CD4-positive, alpha-beta T cell treated with Interleukin-12 subunit alpha and Interleukin-12 subunit beta, for 1 hour (primary cell): ENCODE data around the gene MCU.
"Not testable (repeated sequence)": the region's sequence is repeated elsewhere in the genome, so short reads cannot be mapped to it uniquely, and the experiment has no call there.

Experiments used
- DNase-seq: peaks from one replicate; pipeline ENCODE4 v3.0.0-alpha.2; 2020

The MCU gene

DNA sequence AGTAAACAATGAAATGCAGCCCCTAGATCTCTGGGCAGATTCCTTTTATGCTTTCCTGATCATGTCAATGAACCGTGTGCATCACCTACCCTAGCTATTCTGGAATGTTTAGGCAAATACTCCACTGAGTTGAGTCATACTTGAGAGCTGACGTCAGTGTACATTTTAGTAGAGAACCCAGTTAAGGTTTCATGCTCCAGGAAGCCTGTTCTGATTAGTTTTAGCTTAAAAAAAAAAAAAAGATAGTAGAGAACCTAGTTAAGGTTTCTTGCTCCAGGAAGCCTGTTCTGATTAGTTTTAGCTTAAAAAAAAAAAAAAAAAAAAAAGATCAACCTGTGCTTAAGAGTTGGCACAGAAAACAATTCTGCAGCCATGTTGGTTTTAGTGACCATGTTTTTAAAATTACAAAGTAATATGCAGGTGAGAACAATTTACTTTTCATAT lies 3.7 kb upstream of the MCU start:
- no peak for DNase-seq

DNA sequence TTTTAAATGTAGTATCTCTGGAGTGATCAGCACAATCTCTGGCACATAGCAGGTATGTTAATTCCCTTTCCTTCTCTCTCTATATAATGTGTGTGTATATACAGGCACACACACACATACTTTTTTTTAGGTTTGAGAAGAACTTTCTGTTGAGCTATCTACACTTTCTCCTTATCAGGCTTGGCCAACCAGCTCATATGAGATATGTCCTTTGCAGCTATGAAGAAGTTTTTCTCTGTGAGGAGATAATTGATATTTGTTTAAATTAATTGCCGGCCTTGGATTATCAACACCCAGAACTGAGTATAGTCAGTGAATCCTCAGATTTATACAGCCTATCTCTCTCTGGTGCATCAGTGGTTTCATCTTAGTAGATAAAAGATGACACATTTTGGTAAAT lies 2.3 kb upstream of the MCU start:
- no peak for DNase-seq

DNA sequence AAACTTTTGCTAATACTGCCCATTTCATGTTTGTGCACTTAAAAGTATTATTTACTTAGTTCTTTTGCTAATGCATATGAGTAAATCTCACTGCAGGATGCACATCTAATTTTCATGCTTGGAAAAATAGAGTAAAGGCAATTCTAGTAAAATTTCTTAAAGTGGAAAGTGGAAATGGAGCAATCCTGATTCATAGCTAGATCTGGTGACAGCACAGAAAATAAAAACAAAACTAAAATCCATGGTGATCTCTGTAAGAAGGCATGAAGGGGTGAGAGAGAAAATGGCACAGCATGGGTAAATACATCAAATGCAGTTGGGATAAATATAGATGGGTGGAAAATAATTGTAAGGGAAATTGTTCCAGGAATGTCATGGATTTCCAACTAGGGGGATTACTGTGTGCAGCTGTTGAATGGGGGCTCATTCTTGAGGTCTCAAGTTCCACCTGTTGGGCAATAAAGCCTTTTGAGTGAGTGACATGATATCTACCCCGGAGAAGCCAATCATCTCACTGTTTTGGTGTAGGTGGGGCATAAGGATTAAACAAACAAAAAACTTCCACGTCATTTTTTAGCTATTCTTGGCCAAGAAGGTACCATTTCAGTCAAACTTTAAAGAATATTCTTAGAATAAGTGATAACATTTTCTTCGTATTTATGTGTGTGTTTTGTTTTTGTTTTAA lies 1.7 kb upstream of the MCU start:
- no peak for DNase-seq

DNA sequence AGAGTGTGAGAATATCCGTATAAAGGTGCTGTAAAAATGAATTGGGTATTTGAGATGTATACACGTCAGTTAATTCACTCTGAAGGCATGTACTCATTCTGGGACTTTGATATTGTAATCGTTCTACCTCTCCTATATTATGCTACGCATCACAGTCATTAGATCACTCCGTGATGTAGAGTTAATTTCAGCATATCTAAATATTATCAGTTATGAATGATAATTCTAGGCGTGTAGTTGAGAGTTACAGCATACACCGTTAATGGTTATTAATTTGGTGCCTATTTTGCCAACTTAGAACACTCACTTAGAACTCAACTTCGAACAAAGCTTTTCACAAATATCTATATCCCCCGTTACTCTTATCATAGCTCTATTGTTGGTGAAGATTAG lies 477 bp upstream of the MCU start:
- no peak for DNase-seq

DNA sequence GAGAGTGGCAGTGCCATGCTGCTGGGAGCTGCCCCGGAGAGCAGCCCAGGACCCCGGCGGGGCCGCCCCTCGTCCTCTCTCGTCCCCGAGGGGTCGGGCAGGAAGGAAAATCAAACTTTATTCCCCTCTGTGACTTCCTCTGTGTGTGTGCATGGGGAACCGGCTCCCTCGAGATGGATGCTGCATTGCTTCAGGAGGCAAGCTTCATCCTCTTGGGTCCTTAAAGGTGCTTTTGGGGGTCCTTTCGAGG lies 726 bp downstream of the MCU start:
- no peak for DNase-seq

DNA sequence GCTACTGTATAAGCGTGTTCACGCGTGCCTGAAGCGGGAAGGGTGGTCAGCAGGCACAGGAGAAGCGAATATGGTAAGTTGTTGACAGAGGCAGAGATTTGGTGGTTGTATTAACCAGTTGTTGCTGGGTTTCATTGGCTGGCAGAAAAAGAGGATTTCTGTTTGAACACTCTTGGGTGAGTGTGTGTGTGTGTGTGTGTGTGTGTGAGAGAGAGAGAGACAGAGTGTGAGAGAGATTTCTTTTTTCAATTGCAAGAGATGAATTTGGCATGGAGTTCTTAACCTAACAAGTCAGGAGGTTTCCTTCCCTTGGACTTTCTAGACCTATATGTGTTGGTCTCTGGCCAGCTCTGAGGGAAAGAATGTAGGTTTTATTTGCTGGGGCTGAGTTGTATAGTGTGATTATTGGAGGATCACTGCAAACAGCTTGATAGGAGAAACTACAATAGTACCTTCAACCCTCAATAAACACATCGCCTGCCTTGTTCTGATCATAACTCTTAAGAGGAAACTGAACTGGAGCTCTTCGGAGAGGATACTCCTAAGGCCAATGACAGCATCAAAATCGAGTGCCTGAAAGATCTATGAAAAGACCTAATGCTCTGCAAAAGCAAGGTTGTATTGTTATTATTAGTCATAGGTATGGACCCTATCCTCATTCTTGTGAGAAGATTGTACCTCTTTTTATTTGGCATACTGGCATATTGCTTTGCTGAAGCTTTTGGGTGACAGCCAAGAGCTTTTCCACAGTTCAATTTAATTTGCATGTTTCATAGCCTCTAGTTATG lies 1.2 kb downstream of the MCU start:
- DNase-seq: peak; percentile 28

DNA sequence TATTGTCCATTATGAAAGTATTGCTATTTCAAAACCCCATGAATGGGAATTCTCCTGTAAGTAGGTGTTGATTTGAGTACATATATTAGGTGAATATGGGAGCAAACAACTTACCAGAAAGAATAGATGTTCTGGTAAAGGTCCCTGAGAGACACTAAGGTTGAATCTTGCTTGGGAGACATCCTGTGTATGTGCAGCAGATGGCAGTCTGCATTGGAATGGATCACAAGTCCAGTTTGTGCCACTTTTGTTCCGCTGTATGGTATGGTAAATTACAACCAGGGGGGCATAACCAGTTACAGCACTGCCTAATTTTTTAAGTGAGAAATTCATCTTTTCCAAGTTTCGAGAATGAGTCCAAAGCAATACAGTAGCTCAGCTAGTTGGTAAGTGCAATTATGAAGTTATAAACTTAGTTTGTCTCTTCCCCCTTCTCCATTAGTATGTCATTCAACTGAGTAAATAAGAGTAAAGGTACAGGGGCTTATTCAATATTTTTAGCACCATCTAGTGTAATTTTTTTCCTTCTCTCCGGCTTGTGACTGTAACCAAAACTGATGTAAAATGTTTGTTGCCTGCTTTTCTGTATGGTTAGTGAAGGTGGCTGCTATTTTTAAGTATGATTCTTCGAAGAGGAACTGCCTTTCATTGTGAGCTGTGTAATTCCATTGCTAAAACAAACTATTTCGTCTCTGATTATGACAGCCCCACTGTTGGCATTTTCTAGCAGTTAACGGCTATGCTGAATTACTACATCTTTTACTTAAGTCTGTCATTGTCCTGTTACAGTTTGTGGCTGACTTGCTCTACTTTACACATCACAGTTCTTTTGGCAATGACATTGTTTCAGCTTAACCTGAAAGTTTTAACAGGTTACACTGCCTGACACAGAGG lies 2.8 kb downstream of the MCU start:
- DNase-seq: peak; percentile 14

DNA sequence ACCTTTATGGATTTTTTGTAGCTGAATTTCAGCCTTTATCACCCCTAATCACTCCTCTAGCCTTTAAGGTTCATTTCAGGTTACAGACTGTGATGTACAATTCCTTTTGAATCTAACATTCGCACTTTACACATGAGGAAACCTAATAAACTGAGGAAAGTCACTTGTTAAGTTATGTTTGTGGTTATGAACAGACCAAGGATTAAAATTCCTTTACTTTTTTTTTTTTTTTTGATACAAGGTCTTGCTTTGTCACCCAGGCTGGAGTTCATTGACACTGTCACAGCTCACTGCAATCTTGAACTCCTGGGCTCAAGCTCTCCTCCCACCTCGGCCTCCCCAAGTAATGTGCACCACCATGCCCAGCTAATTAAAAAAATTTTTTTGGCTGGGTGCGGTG lies 3.6 kb downstream of the MCU start:
- no peak for DNase-seq

DNA sequence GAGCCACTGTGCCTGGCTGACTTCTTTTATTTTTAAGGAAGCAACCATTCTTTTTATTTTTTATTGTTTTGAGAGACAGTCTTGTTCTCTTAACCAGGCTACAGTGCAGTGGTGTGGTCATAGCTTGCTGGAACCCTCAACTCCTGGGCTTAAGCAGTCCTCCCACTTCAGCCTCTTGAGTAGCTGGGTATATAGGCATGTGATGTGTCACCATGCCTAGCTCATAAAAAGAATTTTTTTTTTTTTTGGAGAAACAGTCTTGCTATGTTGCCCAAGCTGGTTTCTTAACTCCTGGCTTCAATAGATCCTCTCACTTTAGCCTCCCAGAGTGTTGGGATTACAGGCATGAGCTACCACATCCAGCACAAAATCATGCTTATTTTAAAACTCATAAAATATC lies 5.8 kb downstream of the MCU start:
- no peak for DNase-seq

DNA sequence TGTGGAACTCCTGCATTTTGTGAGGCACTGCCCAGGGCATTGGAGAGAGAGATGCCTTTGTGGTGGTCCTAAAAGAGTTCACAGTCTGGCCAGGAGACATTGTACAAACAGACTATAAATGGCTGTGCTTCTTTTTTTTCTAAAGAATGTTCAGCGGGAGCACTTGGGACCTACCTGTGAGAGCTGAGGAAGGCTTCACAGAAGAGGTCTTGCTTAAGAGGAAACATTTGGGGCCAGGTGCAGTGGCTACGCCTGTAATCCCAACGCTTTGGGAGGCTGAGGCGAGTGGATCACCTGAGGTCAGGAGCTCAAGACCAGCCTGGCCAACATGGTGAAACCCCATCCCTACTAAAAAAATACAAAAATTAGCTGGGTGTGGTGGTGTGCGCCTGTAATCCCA lies 10.5 kb downstream of the MCU start:
- not testable (repeated sequence) for DNase-seq

DNA sequence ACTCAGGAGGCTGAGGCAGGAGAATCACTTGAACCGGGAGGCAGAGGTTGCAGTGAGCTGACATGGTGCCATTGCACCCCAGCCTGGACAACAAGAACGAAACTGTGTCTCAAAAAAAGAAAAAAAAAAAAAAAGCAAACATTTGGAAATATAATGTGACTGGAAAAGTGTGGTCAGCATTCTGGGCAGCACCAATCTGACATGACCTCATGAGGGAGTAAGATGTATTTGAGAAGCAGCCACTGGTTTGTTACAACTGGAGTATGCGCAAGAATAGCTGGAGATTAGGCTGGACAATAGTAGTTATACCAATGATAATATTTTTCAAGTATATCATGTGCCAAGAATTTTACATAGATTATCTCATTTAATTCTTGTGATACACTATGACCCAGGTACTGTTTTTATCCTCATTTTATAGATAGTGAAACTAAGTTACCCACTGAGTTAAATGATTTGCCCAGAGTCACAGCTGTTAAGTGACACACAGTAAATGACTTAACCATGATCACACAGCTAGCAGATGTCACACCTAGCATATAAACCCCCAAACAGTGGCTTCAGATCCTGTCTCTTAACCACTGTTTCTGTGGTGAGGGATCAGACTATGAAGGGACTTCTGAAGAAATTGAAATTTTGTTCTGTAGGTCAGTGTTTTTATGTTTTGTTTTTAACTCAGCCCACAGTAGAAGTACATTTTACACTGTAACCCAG lies 11.1 kb downstream of the MCU start:
- DNase-seq: no peak

DNA sequence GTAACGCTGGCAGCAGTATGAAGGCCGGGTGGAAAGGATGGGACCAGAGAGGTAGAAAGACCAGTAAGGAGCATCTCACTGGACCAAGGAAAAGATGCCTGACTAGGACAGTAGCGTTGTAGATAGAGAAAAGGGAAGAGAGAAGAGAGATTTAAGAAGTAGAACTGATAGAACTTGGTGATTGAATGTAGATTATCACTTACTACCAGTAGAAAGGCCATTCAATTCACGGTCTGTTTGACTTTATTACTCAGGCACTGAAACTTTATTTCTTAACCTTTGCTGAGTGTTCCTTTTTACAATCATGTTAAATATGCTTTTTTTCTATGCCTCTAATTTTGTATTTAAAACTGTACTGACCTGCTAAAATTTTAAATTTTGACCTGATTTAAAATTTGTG lies 12.2 kb downstream of the MCU start:
- DNase-seq: no peak

DNA sequence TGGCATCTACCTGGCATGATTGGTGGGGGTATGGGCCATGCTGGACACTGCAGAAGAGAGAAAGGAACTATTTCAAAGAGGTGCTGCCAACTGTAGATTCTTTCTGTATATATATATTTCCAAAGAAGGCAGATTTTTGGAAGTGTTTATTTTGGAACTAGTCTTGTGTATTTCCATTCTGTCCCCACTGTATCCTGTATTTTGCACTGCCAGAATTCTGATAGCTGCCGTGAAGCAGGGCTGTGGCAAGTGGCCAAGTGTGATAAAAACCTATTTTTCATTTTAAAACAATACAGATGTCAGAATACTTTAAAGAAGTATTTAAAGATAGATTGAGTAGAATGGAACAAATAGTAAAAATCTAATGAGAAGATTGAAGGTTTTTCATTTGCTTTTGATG lies 17.1 kb downstream of the MCU start:
- DNase-seq: no peak

DNA sequence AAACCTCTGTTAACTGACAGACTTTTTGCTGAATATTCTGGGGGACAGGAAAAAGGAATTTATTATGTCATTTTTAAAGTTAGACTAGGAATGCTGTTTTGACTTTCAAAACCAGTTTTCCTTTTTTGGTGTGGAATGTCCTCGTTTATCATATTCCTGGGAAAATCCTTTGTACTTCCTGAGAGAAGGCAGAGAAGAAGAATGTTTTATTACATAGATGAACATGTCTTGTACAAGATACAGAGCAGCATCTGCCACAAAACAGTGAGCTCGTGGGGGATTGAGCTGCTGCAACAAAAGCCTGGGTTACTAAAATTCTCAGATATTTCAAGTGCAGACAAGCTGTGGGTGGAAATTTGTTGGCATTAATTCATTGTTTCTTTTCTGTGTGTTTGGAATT lies 20.2 kb downstream of the MCU start:
- no peak for DNase-seq

DNA sequence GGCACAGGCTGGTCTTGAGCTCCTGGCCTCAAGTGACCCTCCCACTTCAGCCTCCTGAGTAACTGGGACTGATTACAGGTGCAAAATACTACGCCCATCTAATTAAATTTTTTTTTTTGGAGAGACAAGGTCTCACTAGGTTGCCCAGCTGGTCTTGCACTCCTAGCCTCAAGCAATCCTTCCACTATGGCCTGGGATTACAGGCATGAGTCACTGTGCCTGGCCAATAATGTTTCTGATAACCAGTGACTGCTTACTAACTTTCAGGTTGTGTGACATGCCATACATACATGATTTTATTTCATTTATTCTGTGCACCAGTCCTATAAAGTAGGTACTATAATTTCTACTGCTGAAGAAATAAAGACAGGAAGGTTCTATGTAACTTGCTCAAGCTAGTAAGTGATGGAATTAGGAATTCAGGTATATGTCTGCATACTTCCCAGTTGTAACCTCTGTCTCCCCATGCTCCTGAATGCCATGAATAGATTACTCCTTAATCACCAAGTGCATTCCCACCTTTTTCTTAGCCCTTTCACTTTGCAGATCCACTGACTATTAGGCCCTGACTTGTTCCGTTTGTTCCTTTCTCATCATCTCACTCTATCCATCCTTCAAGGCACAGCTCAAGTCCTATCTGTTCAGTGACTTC lies 28.1 kb downstream of the MCU start:
- no peak for DNase-seq

DNA sequence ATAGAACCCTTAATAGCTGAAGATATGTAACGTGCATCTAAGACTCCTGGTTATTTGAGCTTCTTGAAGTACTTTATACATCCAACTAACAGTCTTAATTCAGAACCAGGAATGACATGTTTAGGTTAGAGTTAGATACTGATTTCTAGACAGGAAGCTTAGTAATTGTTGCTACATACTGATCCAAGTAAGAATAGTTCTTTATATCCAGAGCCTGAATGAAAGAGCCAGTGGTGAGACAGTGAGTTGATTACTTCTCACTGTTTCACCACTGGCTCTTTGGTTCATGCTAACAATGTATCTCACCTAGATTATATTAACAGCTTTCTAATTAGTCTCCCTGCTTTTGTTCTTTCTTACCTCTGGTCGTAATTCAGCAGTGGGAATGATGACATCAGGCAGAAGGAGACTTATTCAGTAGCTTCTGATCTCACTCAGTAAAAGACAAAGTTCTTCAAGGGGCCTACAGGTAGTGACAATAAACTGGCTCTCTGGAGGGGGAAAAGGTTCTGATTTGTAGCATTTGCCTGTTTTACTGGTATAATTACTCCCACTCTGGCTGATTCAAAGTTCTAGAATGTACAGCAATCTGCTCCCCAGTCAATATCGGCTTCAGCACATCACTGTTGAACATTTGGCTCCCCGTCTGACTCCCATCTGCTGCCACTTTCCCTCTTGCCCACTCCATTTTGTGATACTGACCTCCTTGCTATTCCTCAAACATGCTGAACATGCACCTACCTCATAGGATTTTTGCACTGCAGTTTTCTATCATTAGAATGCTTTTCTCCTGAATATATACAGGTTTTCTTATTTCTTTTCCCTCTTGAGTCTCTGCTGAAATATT lies 29.1 kb downstream of the MCU start:
- no peak for DNase-seq

DNA sequence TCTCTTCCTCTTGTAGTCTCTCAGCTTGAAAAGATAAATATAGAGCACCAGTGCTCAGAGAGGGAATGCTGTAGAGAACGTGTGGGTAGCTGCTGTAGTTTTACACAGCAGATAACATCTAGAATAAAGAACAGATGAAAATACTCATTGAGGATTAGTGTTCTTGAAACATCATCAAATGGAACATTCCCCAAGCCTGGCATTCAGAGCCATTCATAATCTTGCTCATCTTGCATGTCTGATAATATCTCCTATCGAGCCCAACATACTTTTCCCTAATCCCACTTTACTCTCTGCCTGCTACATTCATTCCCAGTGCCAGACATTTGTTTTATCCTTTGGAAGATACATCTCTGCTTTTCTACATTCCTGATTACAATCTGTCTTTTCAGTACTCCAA lies 35.2 kb downstream of the MCU start:
- DNase-seq: no peak

DNA sequence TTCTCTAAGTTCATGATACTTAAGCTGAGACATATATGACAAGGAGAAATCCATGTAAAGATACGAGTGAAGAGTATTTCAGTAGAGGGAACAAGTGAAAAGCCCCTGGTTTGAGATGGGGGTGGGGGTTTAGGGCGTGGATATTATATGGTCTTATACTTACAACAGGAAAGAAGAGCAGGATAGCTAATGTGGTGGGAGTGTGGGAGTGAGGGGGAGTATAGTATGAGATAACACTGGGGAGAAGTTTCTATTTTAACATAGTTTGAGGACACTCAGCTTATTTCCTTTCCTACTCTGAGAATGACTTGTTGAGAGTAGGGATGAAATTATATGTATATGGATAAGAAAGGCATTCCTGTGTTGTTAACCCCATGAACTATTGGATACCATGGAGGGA lies 36.5 kb downstream of the MCU start:
- DNase-seq: no peak

DNA sequence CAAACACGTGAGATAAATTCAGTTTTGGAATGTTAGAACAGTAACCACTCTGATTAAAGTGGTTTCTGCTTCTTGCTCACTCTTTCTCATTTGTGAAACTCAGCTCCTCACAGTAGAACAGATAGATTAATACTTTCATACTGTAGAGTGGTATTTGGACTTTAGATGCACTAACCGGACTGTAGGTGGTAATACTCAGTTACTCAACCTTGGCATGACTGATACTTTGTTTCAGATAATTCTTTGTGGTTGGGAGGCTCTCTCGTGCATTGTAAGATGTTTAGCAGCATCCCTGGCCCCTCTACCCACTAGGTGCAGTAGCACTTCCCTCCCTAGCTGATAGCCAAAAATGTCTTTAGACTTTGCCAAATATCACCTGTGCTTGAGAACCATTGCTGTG lies 37.6 kb downstream of the MCU start:
- no peak for DNase-seq

DNA sequence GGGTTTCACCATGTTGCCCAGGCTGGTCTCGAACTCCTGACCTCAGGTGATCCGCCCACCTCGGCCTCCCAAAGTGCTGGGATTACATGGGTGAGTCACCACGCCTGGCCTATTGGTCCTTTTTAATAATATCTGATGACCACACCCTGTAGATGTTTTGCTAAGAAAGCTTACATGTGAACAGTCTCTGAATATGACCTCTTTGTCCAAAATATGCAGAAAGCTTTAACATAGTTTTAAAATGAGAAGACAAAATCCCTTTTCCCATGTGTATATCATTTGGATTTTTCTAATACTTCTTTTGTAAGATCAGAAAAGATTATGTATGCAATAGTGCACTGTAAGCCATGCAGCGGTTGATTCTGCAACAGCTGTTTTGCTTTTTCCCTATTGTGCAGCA lies 38.5 kb downstream of the MCU start:
- DNase-seq: no peak

DNA sequence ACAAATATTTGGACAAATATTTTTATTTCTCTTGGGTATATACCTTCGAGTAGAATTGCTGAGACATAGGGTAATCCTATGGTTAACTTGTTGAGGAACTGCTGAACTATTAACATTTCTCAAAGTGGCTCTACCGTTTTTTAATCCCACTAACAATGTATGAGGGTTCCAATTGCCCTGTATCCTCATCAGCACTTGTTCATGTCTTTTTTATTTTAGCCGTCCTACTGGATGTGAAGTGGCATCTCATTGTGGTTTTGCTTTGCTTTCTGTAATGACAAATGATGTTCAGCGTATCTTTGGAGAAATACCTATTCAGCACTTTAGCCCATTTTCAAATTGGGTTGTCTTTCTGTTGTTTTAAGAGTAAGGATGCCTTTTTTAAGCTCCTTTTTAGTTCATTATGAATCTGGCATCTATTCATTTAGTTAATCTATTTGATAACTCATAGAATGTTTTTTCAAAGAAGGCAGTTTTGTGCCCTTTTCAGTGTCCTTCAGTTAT lies 40.0 kb downstream of the MCU start:
- DNase-seq: no peak

DNA sequence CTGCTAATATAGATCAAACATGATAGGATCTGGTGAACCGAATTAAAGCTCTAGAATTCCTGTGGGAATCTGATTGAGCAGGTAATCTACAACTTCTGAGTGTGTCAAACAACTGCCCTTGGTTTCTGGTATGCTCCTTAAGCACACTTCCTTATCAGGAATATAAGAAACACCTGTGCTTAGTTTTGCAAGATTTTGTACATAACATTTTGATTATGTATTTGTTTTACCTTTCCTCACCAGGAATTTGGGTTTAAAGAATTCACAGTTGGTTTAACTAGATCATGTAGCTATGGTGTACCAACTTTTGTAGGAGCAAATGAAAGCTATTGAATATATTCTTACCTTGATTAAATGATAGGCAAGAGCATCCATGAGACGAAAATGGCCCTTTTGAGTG lies 40.6 kb downstream of the MCU start:
- no peak for DNase-seq
